Vagina (tissue), 2 donors: Measurements from ENCODE around the gene USP34.

Source experiments
- CTCF ChIP-seq, 3 experiments: fragments of 450-650 bp in 2 of 3; fragments of 200-600 bp in 1 of 3; sonication (generic) in 1 of 3; IDR thresholded peaks; one replicate each; pipeline ENCODE4 v1.5.1; 2017 to 2019; ENCODE audit warnings: antibody characterized with exemption in 3 of 3, mild to moderate bottlenecking in 2 of 3, moderate library complexity in 2 of 3
- POLR2A ChIP-seq, 2 donors: fragments of 450-650 bp; IDR thresholded peaks; one replicate each; pipeline ENCODE4 v1.6.1; 2017; ENCODE audit warnings: antibody characterized with exemption in 2 of 2, mild to moderate bottlenecking in 2 of 2, moderate library complexity in 2 of 2
- POLR2AphosphoS5 ChIP-seq, 2 donors: sonication (generic); formaldehyde crosslinking; IDR thresholded peaks; one replicate each; pipeline ENCODE4 v1.9.0; 2017; ENCODE audit warnings: antibody characterized with exemption in 2 of 2, mild to moderate bottlenecking in 2 of 2, low read depth in 1 of 2; ENCODE audit not compliant: insufficient read depth in 1 of 2

GRCh38 chr2:61268249-61268648 is 202.6 kb downstream of the USP34 start:
- TF ChIP-seq CTCF (IDR thresholded peaks at IDR 0.05) (no peak), POLR2A (IDR thresholded peaks at IDR 0.05) (no peak), POLR2AphosphoS5 (IDR thresholded peaks at IDR 0.05; ENCODE audit: insufficient read depth in 1 of 2, low read depth in 1 of 2) (no peak)
